Neural progenitor cell (in vitro differentiated cells): ENCODE data around the gene RASGRP3. TPM values are rescaled to one million over a fixed set of nuclear protein-coding genes. Genes with fewer than 3 reads are reported as not detected.

ENCODE experiments used
- DNase-seq: peaks from one replicate; pipeline ENCODE4 v3.0.0-alpha.2; 2016; ENCODE audit warnings: low spot score
- H2AFZ ChIP-seq: fragments of 200-600 bp; sonication (generic); replicated peaks from 2 replicates; pipeline ENCODE4 v1.6.1; 2016; ENCODE audit warnings: antibody characterized with exemption
- H3F3A ChIP-seq: fragments of 200-600 bp; sonication (generic); 2 replicates; pipeline ENCODE4 v1.6.1; 2016; ENCODE audit warnings: antibody characterized with exemption, low read depth
- H3K27ac ChIP-seq: fragments of 200-600 bp; sonication (generic); 2 replicates; pipeline ENCODE4 v1.5.1; 2016; ENCODE audit warnings: mild to moderate bottlenecking
- H3K27me3 ChIP-seq: fragments of 200-600 bp; sonication (generic); 2 replicates; pipeline ENCODE4 v1.6.1; 2016; ENCODE audit warnings: mild to moderate bottlenecking, moderate library complexity
- H3K36me3 ChIP-seq: fragments of 200-600 bp; sonication (generic); 2 replicates; pipeline ENCODE4 v1.5.1; 2016
- H3K4me1 ChIP-seq: fragments of 200-600 bp; sonication (generic); 2 replicates; pipeline ENCODE4 v1.6.1; 2016; ENCODE audit warnings: mixed run types
- H3K4me2 ChIP-seq: fragments of 200-600 bp; sonication (generic); 2 replicates; pipeline ENCODE4 v1.6.1; 2016
- H3K4me3 ChIP-seq: fragments of 200-600 bp; sonication (generic); 2 replicates; pipeline ENCODE4 v1.5.1; 2016
- H3K79me2 ChIP-seq: fragments of 200-600 bp; sonication (generic); 2 replicates; pipeline ENCODE4 v1.6.1; 2016; ENCODE audit warnings: low read depth
- H3K9ac ChIP-seq: fragments of 200-600 bp; sonication (generic); 2 replicates; pipeline ENCODE4 v1.6.1; 2016
- H3K9me3 ChIP-seq: fragments of 200-600 bp; sonication (generic); 2 replicates; pipeline ENCODE4 v1.5.1; 2016; ENCODE audit warnings: low read depth
- H4K20me1 ChIP-seq: fragments of 200-600 bp; sonication (generic); 2 replicates; pipeline ENCODE4 v1.6.1; 2016; ENCODE audit warnings: low read depth
- H3K27ac Mint-ChIP-seq: 3 replicates; pipeline ENCODE4 v1.8.0; 2021; ENCODE audit warnings: mixed read lengths
- H3K27me3 Mint-ChIP-seq: 2 replicates; pipeline ENCODE4 v1.8.0; 2022; ENCODE audit warnings: low read depth, mild to moderate bottlenecking, inconsistent platforms, moderate library complexity, mixed read lengths; ENCODE audit not compliant: insufficient read depth
- H3K36me3 Mint-ChIP-seq: 3 replicates; pipeline ENCODE4 v1.8.0; 2021; ENCODE audit warnings: mixed read lengths
- H3K4me1 Mint-ChIP-seq: 3 replicates; pipeline ENCODE4 v1.8.0; 2021; ENCODE audit warnings: mixed read lengths
- H3K4me3 Mint-ChIP-seq: 3 replicates; pipeline ENCODE4 v1.8.0; 2021; ENCODE audit warnings: mild to moderate bottlenecking, moderate library complexity, mixed read lengths
- H3K9me3 Mint-ChIP-seq: 3 replicates; pipeline ENCODE4 v1.8.0; 2020; ENCODE audit warnings: mixed read lengths
- CTCF ChIP-seq: fragments of 200-600 bp; sonication (generic); IDR thresholded peaks from 2 replicates; pipeline ENCODE4 v1.5.1; 2017; ENCODE audit warnings: antibody characterized with exemption, mild to moderate bottlenecking
- EZH2 ChIP-seq: fragments of 200-600 bp; sonication (generic); IDR thresholded peaks from 2 replicates; pipeline ENCODE4 v1.6.1; 2017; ENCODE audit warnings: antibody characterized with exemption, mild to moderate bottlenecking, moderate library complexity
- EZH2phosphoT487 ChIP-seq: fragments of 200-600 bp; sonication (generic); IDR thresholded peaks from 2 replicates; pipeline ENCODE4 v1.6.1; 2017; ENCODE audit warnings: antibody characterized with exemption
- total RNA-seq: library from RNA; depleted of rRNA; stranded (reverse); fragments of >200 nt; gene quantifications from 2 replicates; pipeline ENCODE4 v1.2.3, GENCODE V29; 2015; ENCODE audit warnings: low replicate concordance

RASGRP3 gene
- total RNA-seq, 1 donor from 2014 or later = not detected

GRCh38 chr2:33528441-33528950 lies 52.0 kb downstream of the RASGRP3 start:
- Histone ChIP-seq H3K4me3 (no peak overlapping the region), H3K27ac (no peak overlapping the region), H3K36me3 (no peaks in the 10 kb centered on the region), H3K4me1 (no peaks in the 10 kb centered on the region), H3K9me3 (no peaks in the 10 kb centered on the region), H2AFZ (no peak overlapping the region), H3K27me3 (no peaks in the 10 kb centered on the region), H3F3A (no peaks in the 10 kb centered on the region), H3K9ac (no peak overlapping the region), H4K20me1 (no peaks in the 10 kb centered on the region), H3K4me2 (no peak overlapping the region), H3K79me2 (no peaks in the 10 kb centered on the region)
- no peak for DNase-seq
- Mint-ChIP-seq H3K4me3 (no peak overlapping the region), H3K27me3 (no peaks in the 10 kb centered on the region), H3K4me1 (no peaks in the 10 kb centered on the region), H3K36me3 (no peaks in the 10 kb centered on the region), H3K9me3 (no peaks in the 10 kb centered on the region), H3K27ac (no peak overlapping the region)
- TF ChIP-seq CTCF (no peak), EZH2phosphoT487 (no peak), EZH2 (no peak)

GRCh38 chr2:33529771-33530481 lies 53.5 kb downstream of the RASGRP3 start:
- H3K27ac Mint-ChIP-seq = no peak overlapping the region
- Histone ChIP-seq H3K79me2 (no peaks in the 10 kb centered on the region), H3K4me1 (no peaks in the 10 kb centered on the region), H3K4me2 (no peak overlapping the region), H3K9ac (no peak overlapping the region), H2AFZ (peak overlapping the region; percentile 17), H3K27ac (no peak overlapping the region), H4K20me1 (no peaks in the 10 kb centered on the region), H3K4me3 (no peak overlapping the region), H3K27me3 (no peaks in the 10 kb centered on the region), H3F3A (no peaks in the 10 kb centered on the region), H3K9me3 (no peaks in the 10 kb centered on the region), H3K36me3 (no peaks in the 10 kb centered on the region)
- no peak for DNase-seq
- H3K4me1 Mint-ChIP-seq = no peaks in the 10 kb centered on the region
- H3K9me3 Mint-ChIP-seq = no peaks in the 10 kb centered on the region
- TF ChIP-seq CTCF (no peak), EZH2phosphoT487 (no peak), EZH2 (no peak)
- no peaks in the 10 kb centered on the region for H3K27me3 Mint-ChIP-seq
- H3K36me3 Mint-ChIP-seq = no peaks in the 10 kb centered on the region
- H3K4me3 Mint-ChIP-seq = no peak overlapping the region

- no peak overlapping the region for H3K9ac ChIP-seq
- no peak overlapping the region for H3K4me3 Mint-ChIP-seq
- TF ChIP-seq CTCF = no peak
- TF ChIP-seq EZH2 = no peak
- TF ChIP-seq EZH2phosphoT487 = no peak
- H3K36me3 Mint-ChIP-seq = no peaks in the 10 kb centered on the region
- no peaks in the 10 kb centered on the region for H3K4me1 ChIP-seq
- no peaks in the 10 kb centered on the region for H3K79me2 ChIP-seq
- H3K4me1 Mint-ChIP-seq = no peaks in the 10 kb centered on the region
- H3K4me3 ChIP-seq = no peak overlapping the region
- no peaks in the 10 kb centered on the region for H3K9me3 Mint-ChIP-seq
- no peak overlapping the region for H3K4me2 ChIP-seq
- H3K36me3 ChIP-seq = no peaks in the 10 kb centered on the region
- H3K27me3 Mint-ChIP-seq = no peaks in the 10 kb centered on the region
- H3K27me3 ChIP-seq = no peaks in the 10 kb centered on the region
- no peak overlapping the region for H3K27ac ChIP-seq
- H3K27ac Mint-ChIP-seq = no peak overlapping the region
- no peaks in the 10 kb centered on the region for H3K9me3 ChIP-seq
- no peak for DNase-seq
- no peaks in the 10 kb centered on the region for H4K20me1 ChIP-seq
- H3F3A ChIP-seq = no peaks in the 10 kb centered on the region
- no peak overlapping the region for H2AFZ ChIP-seq
Measured at GRCh38 chr2:33530690-33531548, 54.5 kb downstream of the RASGRP3 start.
